ENCODE measurements around the gene PRAMEF12.
"Not testable (repeated sequence)": the region's sequence is repeated elsewhere in the genome, so short reads cannot be mapped to it uniquely, and the experiment has no call there.

Gene PRAMEF12

DNA sequence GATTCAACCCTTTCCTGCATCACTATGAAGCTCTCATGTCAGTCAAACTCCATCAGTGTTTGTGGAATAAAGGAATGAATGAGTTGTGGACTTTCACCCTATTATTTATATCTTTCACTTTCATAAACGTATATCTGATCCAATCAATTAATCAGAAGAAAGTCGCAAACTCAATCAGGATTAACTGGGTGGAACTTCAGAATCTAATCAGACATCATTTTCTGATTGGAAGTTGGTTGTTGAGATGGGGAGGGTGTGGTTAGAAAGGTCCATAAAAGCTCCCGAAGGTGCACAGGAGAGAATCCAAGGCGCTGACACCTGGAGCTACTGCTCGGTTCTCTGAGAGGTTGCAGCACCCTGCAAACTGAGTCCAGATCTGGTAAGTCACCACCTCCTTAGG lies at the start of gene PRAMEF12:
PRAMEF12 (plus strand) TSS at position 301 of the 400 bp plus-strand sequence. CDS start 1,130 bp downstream, outside the sequence.
- no peak for DNase-seq

DNA sequence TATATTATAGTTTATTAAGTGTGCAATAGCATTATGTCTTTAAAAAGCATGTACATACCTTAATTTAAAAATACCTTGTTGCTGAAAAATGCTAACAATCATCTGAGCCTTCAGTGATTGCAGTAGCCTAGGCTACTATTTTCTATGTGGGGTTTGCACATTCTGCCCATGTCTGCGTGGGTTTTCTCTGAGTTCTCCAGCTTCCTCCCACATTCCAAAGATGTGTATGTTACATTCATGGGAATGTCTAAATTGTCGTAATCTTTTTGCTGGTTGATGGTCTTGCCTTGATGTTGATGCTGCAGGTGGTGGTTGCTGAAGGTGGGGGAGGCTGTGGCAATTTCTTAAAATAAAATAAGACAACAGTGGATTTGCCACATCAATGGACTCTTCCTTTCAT lies 45.1 kb upstream of the PRAMEF12 start:
- no peak for DNase-seq

DNA sequence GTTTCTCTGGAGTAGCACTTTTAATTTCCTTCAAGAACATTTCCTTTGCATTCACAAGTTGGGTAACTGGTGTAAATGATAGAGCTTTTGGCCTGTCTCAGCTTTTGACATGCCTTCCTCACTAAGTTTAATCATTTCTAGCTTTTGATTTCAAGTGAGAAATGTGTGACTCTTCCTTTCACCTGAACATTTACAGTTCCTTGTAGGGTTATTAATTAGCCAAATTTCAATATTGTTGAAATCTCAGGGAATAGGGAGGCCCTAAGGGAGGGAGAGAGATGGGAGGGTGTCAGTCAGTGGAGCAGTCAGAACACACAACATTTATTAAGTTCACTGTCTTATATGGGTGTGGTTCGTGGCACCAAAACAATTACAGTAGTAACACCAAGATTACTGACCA lies 43.4 kb upstream of the PRAMEF12 start:
- DNase-seq, result no peak

DNA sequence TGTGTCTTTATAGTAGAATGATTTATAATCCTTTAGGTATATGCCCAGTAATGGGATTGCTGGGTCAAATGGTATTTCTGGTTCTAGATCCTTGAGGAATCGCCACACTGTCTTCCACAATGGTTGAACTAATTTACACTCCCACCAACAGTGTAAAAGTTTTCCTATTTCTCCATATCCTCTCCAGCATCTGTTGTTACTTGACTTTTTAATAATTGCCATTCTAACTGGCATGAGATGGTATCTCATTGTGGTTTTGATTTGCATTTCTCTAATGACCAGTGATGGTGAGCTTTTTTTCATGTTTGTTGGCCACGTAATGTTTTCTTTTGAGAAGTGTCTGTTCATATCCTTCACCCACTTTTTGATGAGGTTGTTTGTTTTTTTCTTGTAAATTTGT lies 42.5 kb upstream of the PRAMEF12 start:
- not testable (repeated sequence) for DNase-seq

DNA sequence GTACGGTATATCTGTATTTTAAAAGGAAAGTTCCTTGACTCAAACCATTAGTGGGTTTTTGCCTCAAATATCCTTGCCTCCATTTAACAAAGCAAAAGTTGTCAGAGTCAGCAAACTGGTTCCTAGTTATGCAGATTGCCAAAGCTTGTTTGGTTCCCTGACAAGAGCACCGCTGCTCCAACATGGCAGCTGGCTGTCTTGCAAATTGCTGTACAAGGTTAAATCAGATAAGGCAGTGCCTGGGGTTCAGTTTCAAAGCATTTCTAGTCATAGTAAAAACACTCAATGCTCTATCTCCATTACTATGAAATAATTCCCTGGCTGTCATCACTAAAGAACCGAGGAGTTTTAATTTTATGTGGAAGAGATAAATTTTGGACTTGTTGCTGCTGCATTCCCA lies 38.9 kb upstream of the PRAMEF12 start:
- no peak for DNase-seq

DNA sequence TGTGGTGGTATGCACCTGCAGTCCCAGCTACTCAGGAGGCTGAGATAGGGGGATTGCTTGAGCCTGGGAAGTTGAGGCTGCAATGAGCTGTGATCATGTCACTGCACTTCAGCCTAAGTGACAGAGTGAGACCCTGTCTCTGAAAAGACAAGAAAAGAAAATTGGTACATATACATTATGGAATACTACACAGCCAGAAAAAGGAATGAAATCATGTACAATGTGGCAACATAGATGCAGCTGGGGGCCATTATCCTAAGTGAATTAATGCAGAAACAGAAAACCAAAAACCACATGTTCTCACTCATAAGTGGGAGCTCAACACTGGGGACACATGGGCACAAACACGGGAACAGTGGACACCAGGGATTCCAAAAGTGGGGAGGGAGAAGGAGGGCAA lies 34.6 kb upstream of the PRAMEF12 start:
- no peak for DNase-seq

DNA sequence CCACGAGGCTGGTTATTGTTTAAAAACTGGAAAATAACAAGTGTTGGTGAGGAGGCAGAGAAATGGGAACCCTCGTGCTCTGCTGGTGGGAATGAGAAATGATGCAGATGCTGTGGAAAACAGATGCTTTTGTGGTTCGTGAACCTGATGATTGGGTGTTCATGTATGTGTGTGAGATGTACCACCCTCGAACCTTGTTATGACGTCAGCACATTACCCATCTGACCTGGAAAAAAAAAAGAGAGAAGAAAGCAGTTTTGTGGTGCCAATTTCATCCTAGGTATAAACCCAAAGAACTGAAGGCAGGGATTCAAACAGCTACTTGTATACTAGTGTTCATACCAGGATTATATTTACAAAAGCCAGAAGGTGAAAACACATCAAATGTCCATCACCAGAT lies 33.9 kb upstream of the PRAMEF12 start:
- no peak for DNase-seq

DNA sequence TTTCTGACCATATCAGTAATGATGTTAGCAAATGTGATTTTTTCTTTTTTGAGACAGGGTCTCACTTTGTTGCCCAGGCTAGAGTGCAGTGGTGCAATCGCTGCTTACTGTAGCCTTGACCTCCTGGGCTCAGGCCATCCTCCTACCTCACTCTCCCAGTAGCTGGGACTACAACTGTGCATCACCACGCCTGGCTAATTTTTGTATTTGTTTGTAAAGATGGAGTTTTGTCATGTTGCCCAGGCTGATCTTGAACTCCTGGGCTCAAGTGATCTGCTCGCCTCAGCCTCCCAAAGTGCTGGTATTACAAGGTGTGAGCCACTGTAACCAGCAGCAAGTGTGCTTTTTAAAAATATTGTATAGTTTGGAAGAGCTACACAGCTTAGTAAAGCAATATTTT lies 31.6 kb upstream of the PRAMEF12 start:
- DNase-seq, result no peak

DNA sequence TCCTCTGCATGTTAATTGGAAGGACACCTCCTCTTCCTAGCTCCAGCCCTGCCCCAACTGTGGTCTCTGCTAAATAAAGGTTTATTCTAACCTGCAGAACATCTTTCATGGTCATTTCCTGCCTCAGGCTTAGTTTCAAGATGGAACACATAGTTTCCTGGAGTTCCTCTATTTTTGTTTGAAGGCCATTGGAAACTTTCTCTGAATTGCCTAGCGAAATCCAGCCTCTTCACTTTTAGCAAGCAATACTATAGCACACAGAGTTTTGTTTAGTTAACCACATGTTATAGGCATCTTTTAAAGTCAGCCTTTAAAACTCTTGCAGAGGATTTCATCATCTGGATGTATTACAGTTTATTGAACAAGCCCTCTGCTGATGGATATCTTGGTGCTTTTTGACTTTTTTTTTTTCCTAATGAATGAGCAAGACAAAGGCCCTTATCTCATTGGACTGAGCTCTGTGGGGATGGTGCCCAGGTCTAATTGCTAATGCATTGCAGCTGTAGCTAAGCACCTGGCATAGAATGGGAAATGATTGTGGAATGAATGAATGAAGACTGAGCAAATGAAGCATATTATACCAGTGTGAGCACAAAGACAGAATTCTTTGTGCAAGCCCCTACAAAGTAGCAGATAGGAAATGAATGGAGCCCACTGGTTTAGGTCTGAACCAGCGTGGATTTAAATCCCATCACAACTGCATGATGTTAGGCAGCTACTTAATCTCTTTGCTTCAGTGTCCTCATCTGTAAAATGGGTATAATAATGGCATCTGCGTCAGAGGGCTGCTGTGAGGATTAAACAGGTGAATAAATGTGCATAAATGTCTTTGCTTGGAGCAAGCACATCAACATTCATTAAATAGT lies 28.2 kb upstream of the PRAMEF12 start:
- DNase-seq, result no peak

DNA sequence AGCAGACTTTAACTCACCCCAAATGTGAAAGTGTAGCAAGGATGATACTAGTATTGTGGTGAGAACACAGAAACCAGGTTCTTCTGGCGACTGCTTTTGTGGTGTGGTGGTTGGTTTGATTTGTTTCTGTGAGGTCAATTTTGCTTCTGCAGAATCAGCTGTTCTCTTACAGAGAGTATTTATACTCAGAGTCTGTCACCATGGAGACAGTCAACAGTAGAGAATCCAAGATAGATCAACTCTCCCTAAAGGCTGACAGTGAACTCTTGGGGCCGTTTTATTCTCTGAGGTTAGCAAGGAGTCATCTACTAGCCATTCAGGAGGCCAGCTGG lies 27.6 kb upstream of the PRAMEF12 start, which contains the start of gene CFAP107:
CFAP107 (plus strand) TSS at position 209 of the 332 bp plus-strand sequence. CDS start 231 bp downstream, outside the sequence.
- DNase-seq, result no peak

DNA sequence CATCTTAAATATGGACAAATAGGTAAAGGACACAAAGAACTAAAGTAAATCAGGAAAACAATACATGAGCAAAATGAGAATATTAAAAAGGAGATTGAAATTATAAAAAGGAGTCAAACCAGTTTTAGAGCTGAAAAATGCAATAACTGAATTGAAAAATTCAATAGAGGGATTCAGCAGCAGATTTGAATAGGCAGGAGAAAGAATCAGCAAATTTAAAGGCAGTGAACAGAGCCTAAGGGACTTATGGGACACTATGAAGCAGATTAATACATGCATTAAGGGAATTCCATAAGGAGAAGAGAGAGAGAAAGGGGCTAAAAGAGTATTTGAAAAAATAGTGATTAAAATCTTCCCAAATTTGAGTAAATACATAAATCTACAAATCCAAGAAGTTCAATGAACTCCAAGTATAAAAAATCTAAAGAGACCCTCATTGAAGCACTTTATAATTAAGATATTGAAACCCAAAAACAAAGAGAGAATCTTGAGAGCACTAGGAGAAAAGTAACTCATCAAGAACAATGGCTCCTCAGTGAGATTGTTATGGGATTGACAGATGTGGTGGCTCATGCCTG lies 24.7 kb upstream of the PRAMEF12 start:
- DNase-seq, result no peak

DNA sequence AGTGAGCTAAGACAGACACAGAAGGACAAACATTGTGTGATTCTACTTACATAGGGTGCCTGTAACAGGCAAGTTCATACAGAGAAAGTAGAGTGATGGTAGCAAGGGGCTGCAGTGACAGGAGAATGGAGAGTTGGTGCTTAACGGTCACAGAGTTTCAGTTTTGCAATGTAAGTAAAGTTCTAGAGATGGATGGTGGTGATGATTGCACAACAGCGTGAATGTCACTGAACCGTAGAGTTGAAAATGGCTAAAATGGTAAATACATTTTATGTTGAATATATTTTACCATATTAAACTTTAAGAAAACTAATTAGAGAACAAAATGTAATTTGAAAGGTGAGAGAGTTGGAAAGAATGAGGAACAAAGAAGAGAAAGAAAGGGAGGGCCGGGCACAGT lies 18.8 kb upstream of the PRAMEF12 start:
- DNase-seq, result no peak

DNA sequence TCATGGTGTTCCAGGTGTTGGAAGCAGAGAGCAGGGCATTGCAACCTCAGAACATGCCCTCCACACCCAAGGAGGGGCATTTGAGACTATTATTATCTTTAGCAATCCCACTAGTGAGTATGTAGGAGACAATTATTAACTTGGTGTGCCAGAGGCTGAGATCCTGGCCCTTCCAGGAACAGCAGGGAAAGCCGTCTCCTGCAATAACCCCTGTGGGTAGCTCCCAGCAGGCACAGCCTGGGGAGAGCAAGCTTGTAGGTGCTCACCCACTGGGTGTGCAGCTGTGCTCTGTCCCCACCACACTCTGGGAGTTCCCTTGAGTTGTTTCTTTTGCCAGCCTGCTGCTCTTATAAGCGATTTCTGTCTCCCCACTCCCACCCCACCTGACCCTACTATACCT lies 17.3 kb upstream of the PRAMEF12 start:
- no peak for DNase-seq

DNA sequence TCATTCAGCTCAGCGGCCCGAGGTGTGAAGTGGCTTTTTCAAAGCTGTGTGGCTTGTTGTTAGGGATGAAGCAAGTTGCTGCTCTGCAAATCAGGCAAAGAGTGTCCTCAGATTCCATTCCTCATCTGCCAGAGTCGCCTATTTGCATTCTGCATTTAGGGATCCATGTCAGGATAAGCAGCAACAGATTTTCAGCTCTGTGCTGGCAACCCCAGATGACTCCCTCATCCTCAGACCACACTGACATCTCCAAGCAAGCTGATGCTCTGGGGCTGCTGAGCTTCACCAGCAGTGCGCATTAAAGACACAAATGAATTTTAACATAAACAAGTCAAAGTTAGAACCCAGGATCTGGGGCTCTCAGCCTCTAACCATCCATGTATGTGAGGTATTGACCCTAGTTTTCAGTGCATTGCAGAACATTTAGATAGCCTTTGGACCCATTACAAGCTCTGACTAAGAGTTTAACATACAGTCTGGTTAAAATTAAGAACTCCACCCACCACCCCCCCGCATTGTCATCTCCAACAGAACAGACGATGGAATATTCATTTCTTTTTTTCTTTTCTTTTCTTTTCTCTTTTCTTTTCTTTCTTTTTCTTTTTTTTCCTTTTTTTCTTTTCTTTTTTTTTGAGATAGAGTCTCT lies 16.6 kb upstream of the PRAMEF12 start:
- DNase-seq, result no peak

DNA sequence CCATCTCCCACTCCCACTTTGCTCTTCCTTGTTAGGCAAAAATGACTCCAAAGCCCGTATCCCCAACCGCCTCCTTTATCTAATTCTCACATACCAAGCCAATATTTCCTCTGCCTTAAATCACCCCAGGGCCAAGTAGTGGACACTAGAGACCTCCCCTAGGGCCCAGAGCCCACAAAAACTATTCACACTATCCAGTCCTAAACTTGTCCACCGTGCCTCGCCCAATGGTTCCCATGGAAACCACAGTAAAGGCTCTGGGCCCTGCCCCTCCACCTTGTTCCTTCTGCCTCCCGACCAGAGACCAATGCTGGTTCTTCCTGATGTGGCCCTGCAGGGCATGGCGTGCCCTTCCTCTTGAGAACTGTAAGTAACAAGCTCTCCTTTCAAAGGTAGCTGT lies 15.7 kb upstream of the PRAMEF12 start:
- DNase-seq, result no peak

DNA sequence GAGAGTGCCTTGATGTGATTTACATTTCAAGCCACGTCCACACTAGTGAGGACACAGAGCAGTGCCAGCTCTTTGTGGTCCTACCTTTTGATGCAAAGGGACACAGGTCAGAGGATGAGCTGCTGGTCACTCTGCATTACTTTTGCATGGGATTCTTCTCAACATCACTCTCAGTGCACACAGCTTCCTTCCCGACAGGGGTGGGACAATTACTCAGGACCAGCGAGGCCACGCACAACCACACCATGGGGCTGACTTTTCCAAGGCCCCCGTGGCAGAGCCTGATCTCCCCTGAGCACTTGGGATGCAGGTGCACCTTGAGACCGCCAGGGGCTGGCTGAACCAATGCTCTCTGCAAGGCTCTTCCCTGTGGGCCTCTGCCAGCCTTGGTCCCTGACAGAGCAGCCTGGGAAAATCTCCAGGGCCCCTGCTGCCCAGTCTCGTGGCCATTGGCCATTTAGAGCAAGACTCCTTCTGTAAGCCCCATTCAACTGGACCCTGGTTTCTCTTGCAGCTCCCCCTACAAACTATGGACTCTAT lies 13.2 kb upstream of the PRAMEF12 start:
- no peak for DNase-seq

DNA sequence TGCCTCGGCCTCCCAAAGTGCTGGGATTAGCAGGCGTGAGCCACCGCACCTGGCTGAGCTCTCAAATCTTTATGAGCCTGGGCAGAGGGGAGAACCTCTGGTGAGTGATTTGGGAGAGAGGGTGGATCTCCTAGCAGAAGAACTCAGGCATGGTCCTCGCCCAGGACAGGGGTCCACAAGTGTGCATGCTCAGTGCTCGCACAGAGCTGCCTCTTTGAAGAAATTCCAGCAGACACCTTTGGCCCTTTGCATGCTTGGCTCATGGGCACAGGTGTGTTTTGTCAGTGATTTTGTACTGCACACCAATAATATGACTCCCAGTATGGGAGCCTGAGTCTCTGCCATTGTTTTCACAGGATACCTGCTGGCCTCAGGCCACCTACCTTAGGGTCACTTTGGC lies 11.8 kb upstream of the PRAMEF12 start:
- DNase-seq, result no peak

DNA sequence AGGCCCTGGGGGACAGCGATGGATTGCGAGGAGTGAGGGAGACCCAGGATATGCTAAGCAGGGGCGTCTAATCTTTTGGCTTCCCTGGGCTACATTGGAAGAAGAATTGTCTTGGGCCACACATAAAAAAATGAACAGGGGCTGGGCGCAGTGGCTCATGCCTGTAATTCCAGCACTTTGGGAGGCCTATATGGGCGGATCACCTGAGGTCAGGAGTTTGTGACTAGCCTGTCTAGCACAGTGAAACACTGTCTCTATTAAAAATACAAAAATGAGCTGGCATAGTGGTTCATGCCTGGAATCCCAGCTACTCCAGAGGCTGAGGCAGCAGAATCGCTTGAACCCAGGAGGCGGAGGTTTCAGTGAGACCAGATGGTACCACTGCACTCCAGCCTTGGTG lies 10.8 kb upstream of the PRAMEF12 start:
- no peak for DNase-seq

DNA sequence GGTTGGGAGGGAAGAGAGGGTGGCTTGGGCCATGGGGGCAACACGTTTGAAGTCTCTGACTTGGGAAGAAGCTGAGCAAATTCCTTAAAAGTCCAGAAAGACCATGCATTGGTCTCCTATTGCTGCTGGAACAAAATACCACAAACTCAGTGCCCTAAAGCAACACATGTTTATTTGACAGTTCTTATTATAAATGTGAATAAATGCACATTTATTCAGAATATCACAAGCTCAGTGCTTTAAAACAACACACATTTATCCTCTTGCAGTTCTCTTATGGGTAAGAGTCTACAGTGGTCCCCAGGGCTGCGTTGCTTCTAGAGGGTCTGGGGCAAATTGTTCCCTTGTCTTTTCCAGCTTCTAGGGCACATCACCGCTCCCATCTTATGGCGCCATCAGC lies 10.1 kb upstream of the PRAMEF12 start:
- DNase-seq, result no peak

DNA sequence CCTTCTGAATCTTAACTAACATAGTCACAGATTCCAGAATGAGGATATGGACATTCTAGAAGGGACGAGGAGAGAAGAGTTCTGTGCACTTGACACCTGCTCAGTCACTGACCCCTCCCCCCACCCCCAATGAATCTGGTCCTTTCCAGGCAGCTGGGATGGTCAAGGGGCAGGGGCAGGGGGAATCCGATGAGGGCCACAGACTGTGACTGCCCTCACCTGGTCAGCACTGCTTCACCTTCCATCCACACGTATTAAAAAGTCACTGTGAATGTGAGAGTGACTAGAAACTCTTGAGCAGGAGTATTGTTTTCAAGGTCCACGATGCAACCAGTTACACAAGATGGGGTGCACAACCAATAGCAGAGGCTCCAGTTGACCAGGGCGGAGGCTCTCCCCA lies 9.5 kb upstream of the PRAMEF12 start:
- DNase-seq, result no peak

DNA sequence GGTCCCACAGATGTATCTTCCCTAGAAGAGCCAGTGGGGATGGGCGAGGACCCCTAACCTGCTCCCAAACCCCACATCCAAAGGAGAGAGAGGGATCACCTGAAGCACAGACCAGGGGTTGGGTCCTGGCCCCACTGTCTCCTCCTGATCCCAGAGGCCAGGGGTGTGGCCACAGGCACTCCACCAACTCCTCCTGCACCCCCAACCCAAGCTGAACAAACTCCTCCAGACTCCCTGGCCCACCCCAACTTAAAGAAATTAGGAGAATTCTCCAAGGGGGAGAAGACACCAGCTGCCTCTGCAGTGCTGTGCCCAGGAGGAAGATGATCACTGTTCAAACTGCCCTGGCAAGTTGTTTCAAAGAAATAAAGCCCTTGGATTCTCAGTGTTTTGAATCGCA lies 4.5 kb upstream of the PRAMEF12 start:
- no peak for DNase-seq

DNA sequence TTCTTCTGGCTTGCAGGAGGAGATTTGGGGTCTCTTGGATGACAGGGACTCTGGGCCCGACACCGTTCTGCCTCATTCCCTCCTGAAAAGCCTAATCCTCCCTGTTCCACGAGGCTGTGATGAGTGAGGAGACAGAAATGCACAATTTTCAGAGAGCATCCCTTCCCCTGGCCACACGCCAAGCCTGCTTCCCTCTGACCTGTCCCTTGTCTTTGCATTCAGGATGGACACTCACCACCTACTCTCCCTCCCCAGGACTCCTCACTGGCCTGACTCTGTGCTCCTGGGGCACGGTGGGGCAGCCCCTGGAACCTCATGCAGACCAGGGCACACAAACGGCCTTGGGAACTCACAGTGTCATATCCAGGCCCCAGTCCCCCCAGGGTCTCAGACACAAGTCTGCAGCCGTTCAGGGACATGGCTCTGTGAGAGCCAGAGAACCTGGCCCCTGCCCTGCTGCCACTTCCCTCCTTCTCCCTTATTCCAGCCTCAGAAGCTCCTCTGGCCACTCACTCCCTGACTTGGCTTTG lies 3.5 kb upstream of the PRAMEF12 start:
- DNase-seq, result no peak

DNA sequence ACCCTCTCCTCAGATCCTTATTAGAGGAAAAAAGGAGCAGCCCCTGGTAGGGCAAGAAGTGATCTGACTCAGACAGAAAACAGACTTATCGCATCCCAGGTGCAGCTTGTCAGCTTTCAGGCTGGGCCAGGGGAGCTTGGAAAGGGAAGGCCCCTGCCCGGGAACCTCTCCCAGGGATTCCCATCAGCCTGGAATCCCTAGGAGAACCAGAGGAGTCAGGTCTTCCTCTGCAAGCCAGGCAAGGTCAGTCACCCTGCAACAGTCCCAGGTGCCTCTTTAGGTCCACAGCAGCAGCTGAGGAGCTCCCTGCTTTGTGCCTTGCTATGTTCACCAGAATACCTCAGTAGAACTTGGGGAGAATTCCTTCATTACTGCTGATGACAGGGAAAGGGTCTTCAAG lies 2.9 kb upstream of the PRAMEF12 start:
- DNase-seq, result no peak

DNA sequence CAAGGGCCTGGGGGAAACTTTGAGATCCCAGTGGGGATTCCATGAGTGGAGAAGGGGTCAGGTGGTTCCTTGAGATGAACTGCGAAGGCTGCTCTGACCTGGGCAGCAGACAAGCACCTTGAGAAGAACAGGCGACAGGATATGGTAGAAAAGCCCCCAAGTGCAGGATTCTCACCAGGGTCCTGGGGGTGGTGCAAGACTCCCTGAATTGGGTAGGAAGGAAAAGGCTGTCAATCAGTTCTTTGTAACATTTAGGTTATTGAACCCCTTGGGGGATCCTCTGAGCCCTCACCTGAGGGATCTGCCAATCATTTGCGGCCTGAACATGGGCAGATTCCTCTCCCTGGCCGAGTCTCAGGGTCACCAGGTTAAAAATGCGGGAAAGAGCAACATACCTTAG lies 2.4 kb upstream of the PRAMEF12 start:
- no peak for DNase-seq
